HG03521 (cell line): Measurements from ENCODE around the gene RICTOR.
A peak's percentile ranks its signal among the peaks of the same experiment; 100 is the strongest.
"Not testable (repeated sequence)": the region's sequence is repeated elsewhere in the genome, so short reads cannot be mapped to it uniquely, and the experiment has no call there.

Experiments
- ATAC-seq: cut with Tn5 transposase; IDR thresholded peaks from one replicate; pipeline ENCODE4 v1.9.1; 2021; ENCODE audit warnings: mild to moderate bottlenecking, moderate library complexity; ENCODE audit not compliant: unreplicated experiment

The RICTOR gene

GRCh38 chr5:39062104-39062503 lies 12.1 kb downstream of the RICTOR start:
- no peak for ATAC-seq

GRCh38 chr5:39059064-39059463 lies 15.1 kb downstream of the RICTOR start:
- ATAC-seq: no peak

- peak; percentile 71 for ATAC-seq
Observed at GRCh38 chr5:39058178-39058921, 15.8 kb downstream of the RICTOR start.

GRCh38 chr5:39057734-39058133 lies 16.5 kb downstream of the RICTOR start:
- ATAC-seq: no peak

GRCh38 chr5:39055768-39056398 lies 18.3 kb downstream of the RICTOR start:
- no peak for ATAC-seq

GRCh38 chr5:39055027-39055767 lies 19.0 kb downstream of the RICTOR start:
- ATAC-seq: no peak

GRCh38 chr5:39053189-39053588 lies 21.0 kb downstream of the RICTOR start:
- ATAC-seq: no peak

GRCh38 chr5:39052141-39052540 lies 22.1 kb downstream of the RICTOR start:
- no peak for ATAC-seq

- ATAC-seq: no peak
Observed at GRCh38 chr5:39049315-39049714, 24.9 kb downstream of the RICTOR start.

- no peak for ATAC-seq
Observed at GRCh38 chr5:39040875-39041274, 33.3 kb downstream of the RICTOR start.

- ATAC-seq: not testable (repeated sequence)
Observed at GRCh38 chr5:39034493-39034892, 39.7 kb downstream of the RICTOR start.

GRCh38 chr5:39031041-39031440 lies 43.2 kb downstream of the RICTOR start:
- no peak for ATAC-seq

GRCh38 chr5:39025456-39025855 lies 48.7 kb downstream of the RICTOR start:
- ATAC-seq: no peak

- no peak for ATAC-seq
Observed at GRCh38 chr5:39024884-39025283, 49.3 kb downstream of the RICTOR start.

- ATAC-seq: no peak
Observed at GRCh38 chr5:39024005-39024404, 50.2 kb downstream of the RICTOR start.

GRCh38 chr5:39023121-39023520 lies 51.1 kb downstream of the RICTOR start:
- ATAC-seq: no peak

- no peak for ATAC-seq
Observed at GRCh38 chr5:39022151-39022550, 52.0 kb downstream of the RICTOR start.

GRCh38 chr5:39021413-39021812 lies 52.8 kb downstream of the RICTOR start:
- no peak for ATAC-seq

GRCh38 chr5:39020458-39020857 lies 53.7 kb downstream of the RICTOR start:
- no peak for ATAC-seq

GRCh38 chr5:39019254-39019653 lies 54.9 kb downstream of the RICTOR start:
- ATAC-seq: no peak

GRCh38 chr5:39017504-39017903 lies 56.7 kb downstream of the RICTOR start:
- ATAC-seq: no peak
